ENCODE data around the gene SYNDIG1L.
"Not testable (repeated sequence)": the region's sequence is repeated elsewhere in the genome, so short reads cannot be mapped to it uniquely, and the experiment has no call there.

SYNDIG1L gene

GRCh38 chr14:74456684-74457564 is 30.9 kb upstream of the SYNDIG1L start:
- Histone ChIP-seq H3K27me3 (ENCODE audit: insufficient read depth, low read length, poor library complexity, severe bottlenecking) (no peaks in the 10 kb centered on the region), H3F3A (ENCODE audit: low read depth) (no peaks in the 10 kb centered on the region), H3K9me2 (replicated peaks; ENCODE audit: low read depth, low read length) (no peaks in the 10 kb centered on the region), H3K4me2 (ENCODE audit: low read depth, low read length, poor library complexity, severe bottlenecking) (no peak overlapping the region), H3K9ac (ENCODE audit: low read depth, low read length, poor library complexity, severe bottlenecking) (no peak overlapping the region), H3K36me3 (ENCODE audit: insufficient read depth, low read length) (no peaks in the 10 kb centered on the region), H4K20me1 (ENCODE audit: insufficient read depth, low read length, poor library complexity, severe bottlenecking) (no peaks in the 10 kb centered on the region), H3K79me2 (ENCODE audit: insufficient read depth, low read length) (no peaks in the 10 kb centered on the region), H3K4me3 (ENCODE audit: low read length, poor library complexity, severe bottlenecking) (no peak overlapping the region), H2AFZ (ENCODE audit: low read length) (no peak overlapping the region), H3K4me1 (ENCODE audit: insufficient read depth, low read length, poor library complexity, severe bottlenecking) (no peaks in the 10 kb centered on the region), H3K9me3 (ENCODE audit: insufficient read depth, low read depth, low read length) (no peaks in the 10 kb centered on the region)
- no peak for TF ChIP-seq EZH2phosphoT487 (IDR thresholded peaks at IDR 0.05; ENCODE audit: borderline replicate concordance)
- TF ChIP-seq, protein P1, sequence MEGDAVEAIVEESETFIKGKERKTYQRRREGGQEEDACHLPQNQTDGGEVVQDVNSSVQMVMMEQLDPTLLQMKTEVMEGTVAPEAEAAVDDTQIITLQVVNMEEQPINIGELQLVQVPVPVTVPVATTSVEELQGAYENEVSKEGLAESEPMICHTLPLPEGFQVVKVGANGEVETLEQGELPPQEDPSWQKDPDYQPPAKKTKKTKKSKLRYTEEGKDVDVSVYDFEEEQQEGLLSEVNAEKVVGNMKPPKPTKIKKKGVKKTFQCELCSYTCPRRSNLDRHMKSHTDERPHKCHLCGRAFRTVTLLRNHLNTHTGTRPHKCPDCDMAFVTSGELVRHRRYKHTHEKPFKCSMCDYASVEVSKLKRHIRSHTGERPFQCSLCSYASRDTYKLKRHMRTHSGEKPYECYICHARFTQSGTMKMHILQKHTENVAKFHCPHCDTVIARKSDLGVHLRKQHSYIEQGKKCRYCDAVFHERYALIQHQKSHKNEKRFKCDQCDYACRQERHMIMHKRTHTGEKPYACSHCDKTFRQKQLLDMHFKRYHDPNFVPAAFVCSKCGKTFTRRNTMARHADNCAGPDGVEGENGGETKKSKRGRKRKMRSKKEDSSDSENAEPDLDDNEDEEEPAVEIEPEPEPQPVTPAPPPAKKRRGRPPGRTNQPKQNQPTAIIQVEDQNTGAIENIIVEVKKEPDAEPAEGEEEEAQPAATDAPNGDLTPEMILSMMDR (conservative IDR thresholded peaks at IDR 0.05; ENCODE audit: low read length) = no peak

GRCh38 chr14:74454397-74454796 is 28.4 kb upstream of the SYNDIG1L start:
- not testable (repeated sequence) for H3F3A ChIP-seq (ENCODE audit: low read depth); H3K4me2 ChIP-seq (ENCODE audit: low read depth, low read length, poor library complexity, severe bottlenecking); H3K9ac ChIP-seq (ENCODE audit: low read depth, low read length, poor library complexity, severe bottlenecking); H3K9me2 ChIP-seq (replicated peaks; ENCODE audit: low read depth, low read length); H2AFZ ChIP-seq (ENCODE audit: low read length); H3K27me3 ChIP-seq (ENCODE audit: insufficient read depth, low read length, poor library complexity, severe bottlenecking); H4K20me1 ChIP-seq (ENCODE audit: insufficient read depth, low read length, poor library complexity, severe bottlenecking); H3K79me2 ChIP-seq (ENCODE audit: insufficient read depth, low read length); H3K9me3 ChIP-seq (ENCODE audit: insufficient read depth, low read depth, low read length); H3K4me1 ChIP-seq (ENCODE audit: insufficient read depth, low read length, poor library complexity, severe bottlenecking); H3K4me3 ChIP-seq (ENCODE audit: low read length, poor library complexity, severe bottlenecking); H3K36me3 ChIP-seq (ENCODE audit: insufficient read depth, low read length)

DNA sequence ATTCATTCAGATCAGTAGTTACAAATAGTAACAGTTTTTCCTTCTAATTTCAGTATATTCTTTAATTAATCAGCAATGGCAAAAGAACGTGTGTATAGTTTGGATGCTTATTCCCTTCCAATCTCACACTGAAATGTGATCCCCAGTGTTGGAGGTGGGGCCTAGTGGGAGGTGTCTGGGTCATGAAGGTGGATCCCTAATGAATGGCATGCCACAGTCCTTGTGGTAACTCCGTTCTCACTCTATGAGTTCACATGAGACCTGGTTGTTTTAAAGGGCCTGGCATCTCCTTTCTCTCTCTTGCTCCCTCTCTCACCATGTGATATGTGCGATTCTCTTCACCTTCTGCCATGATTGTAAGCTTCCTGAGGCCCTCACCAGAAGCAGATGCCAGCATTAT is 18.9 kb upstream of the SYNDIG1L start:
- no peaks in the 10 kb centered on the region for H3K79me2 ChIP-seq (ENCODE audit: insufficient read depth, low read length)
- no peaks in the 10 kb centered on the region for H3K4me1 ChIP-seq (ENCODE audit: insufficient read depth, low read length, poor library complexity, severe bottlenecking)
- H3K27me3 ChIP-seq (ENCODE audit: insufficient read depth, low read length, poor library complexity, severe bottlenecking) = no peaks in the 10 kb centered on the region
- no peaks in the 10 kb centered on the region for H3K9me3 ChIP-seq (ENCODE audit: insufficient read depth, low read depth, low read length)
- H3K4me2 ChIP-seq (ENCODE audit: low read depth, low read length, poor library complexity, severe bottlenecking) = no peak overlapping the region
- H3F3A ChIP-seq (ENCODE audit: low read depth) = no peaks in the 10 kb centered on the region
- TF ChIP-seq, protein P1 (conservative IDR thresholded peaks at IDR 0.05; ENCODE audit: low read length) = no peak
- TF ChIP-seq EZH2phosphoT487 (IDR thresholded peaks at IDR 0.05; ENCODE audit: borderline replicate concordance) = no peak
- no peak overlapping the region for H3K9ac ChIP-seq (ENCODE audit: low read depth, low read length, poor library complexity, severe bottlenecking)
- H3K4me3 ChIP-seq (ENCODE audit: low read length, poor library complexity, severe bottlenecking) = no peak overlapping the region
- H3K9me2 ChIP-seq (replicated peaks; ENCODE audit: low read depth, low read length) = no peaks in the 10 kb centered on the region
- H4K20me1 ChIP-seq (ENCODE audit: insufficient read depth, low read length, poor library complexity, severe bottlenecking) = no peaks in the 10 kb centered on the region
- no peaks in the 10 kb centered on the region for H3K36me3 ChIP-seq (ENCODE audit: insufficient read depth, low read length)
- H2AFZ ChIP-seq (ENCODE audit: low read length) = no peak overlapping the region

DNA sequence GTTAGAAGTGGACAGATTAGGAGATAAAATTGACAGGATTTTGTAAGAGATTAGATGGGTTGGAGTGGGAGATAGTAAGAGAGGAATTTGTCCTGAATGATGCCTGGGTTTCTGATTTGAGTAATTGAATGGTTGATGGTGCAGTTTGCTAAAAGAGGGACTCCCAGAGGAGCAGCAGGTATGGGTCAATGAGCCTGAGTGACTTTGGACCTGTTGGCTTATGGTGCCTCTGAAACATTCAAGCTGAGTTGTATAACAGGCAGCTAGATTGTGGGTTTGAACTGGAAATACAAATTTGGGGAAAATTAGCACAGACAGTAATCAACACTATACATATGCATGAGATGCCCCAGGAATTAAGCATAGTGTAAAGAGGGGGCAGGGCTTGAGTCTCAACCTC is 16.7 kb upstream of the SYNDIG1L start:
- Histone ChIP-seq H2AFZ (ENCODE audit: low read length) (no peak overlapping the region), H3K27me3 (ENCODE audit: insufficient read depth, low read length, poor library complexity, severe bottlenecking) (no peaks in the 10 kb centered on the region), H3K36me3 (ENCODE audit: insufficient read depth, low read length) (no peaks in the 10 kb centered on the region), H3K9me2 (replicated peaks; ENCODE audit: low read depth, low read length) (no peaks in the 10 kb centered on the region), H3K9me3 (ENCODE audit: insufficient read depth, low read depth, low read length) (no peaks in the 10 kb centered on the region), H3K79me2 (ENCODE audit: insufficient read depth, low read length) (no peaks in the 10 kb centered on the region), H3K4me3 (ENCODE audit: low read length, poor library complexity, severe bottlenecking) (no peak overlapping the region), H3K9ac (ENCODE audit: low read depth, low read length, poor library complexity, severe bottlenecking) (no peak overlapping the region), H3K4me2 (ENCODE audit: low read depth, low read length, poor library complexity, severe bottlenecking) (no peak overlapping the region), H3K4me1 (ENCODE audit: insufficient read depth, low read length, poor library complexity, severe bottlenecking) (no peaks in the 10 kb centered on the region), H4K20me1 (ENCODE audit: insufficient read depth, low read length, poor library complexity, severe bottlenecking) (no peaks in the 10 kb centered on the region), H3F3A (ENCODE audit: low read depth) (no peaks in the 10 kb centered on the region)
- no peak for TF ChIP-seq EZH2phosphoT487 (IDR thresholded peaks at IDR 0.05; ENCODE audit: borderline replicate concordance)
- TF ChIP-seq, protein P1 (conservative IDR thresholded peaks at IDR 0.05; ENCODE audit: low read length) = no peak

All from Loucy (cell line).